Stimulated activated CD8-positive, alpha-beta memory T cell treated with anti-CD3 and anti-CD28 coated beads, Interleukin-4, amount 100 ng/mL, for 1 hour (primary cell): ENCODE data around the gene NHEJ1.

Source experiments
- DNase-seq, 2 donors: peaks; one replicate each; pipeline ENCODE4 v3.0.0-alpha.2; 2020; ENCODE audit warnings: low read depth in 2 of 2, low spot score in 1 of 2

Gene NHEJ1

DNA sequence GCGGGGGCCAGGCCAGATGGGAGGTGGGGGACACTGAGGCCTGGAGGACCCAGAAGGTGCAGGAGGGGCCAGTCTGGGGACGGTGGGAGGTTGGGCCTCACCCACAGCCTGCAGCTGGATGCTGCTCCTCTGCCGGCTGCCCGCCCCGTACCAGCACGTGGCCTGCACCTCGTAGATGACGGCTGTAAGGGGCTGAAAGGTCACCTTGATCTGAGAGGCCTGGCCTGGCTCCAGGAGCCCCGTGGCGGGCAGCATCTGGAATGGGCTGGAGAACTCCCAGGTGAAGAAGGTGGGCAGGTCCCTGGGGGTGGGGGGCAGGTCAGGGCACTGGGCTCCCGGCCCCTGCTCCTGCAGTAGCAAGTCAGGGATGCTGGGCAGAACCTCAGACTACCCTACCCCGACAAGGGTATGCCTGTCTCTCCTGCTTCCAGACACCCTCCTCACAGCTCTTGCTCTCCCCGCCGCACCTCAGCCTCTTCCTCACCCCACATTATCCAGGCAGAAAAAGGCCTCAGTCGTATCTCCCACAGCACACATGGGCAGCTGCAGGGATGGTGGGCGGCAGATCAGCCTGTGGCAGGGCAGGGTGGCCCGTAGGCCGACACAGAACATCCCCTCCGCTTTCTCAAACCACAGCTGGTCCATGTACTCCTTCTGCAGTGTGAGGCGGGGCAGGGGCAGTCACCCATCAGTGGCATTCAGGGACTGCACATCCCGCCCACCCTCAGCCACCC is 129.4 kb downstream of the NHEJ1 start:
- DNase-seq, result no peak

DNA sequence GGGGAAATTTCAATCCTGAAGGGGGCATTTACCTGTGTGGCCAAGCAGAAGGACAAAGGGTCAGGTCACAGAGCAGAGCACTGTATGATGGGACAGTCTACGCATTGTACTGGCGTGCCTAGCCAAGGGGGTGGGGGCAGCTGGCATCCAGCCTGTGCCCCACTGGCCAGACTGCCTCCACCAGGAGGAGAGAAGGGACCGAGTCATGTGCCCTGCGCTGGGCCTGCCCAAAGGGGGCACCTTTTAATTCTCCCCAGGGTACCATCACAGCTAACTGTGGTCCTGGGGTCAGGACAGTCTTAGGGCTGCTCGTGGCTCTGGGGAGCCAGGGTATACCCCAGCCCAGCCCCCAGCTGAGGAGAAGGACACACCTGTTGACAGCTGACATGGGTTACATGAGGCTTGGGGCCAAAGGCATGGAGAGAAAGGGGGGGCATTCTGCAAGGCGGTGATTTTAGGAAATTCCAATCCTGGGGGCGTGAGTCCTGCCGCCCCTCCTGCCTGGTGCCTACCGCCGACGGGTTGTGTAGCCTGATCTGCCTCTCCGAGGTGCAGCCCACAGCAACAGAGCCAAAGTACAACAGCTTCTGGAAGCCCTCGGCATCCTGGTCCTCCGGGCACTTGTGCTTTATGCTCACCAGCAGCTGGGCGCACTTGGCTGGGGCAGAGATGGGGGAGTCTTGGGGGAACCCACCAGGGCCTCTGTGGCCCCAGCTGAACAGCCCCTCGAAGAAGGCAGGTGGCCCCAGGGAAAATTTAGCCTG is 130.3 kb downstream of the NHEJ1 start:
- DNase-seq, result no peak

DNA sequence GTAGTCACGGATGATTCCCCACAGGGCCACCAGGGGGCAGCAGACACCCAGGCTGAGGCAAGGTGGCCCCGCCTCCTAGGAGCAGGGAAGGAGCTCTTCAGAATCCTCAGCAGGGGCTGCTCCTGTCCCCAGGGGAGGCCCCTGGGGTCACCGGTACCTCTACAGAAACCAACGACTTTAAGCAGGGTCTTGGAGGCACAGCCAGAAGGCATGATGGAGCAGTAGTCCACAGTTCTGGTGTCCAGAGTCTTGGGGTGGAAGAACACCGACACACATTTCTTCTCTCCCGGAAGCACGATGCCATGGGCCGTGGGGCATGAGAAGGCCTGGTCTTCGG is 130.8 kb downstream of the NHEJ1 start:
- peak; percentile 39 to 58 for DNase-seq

DNA sequence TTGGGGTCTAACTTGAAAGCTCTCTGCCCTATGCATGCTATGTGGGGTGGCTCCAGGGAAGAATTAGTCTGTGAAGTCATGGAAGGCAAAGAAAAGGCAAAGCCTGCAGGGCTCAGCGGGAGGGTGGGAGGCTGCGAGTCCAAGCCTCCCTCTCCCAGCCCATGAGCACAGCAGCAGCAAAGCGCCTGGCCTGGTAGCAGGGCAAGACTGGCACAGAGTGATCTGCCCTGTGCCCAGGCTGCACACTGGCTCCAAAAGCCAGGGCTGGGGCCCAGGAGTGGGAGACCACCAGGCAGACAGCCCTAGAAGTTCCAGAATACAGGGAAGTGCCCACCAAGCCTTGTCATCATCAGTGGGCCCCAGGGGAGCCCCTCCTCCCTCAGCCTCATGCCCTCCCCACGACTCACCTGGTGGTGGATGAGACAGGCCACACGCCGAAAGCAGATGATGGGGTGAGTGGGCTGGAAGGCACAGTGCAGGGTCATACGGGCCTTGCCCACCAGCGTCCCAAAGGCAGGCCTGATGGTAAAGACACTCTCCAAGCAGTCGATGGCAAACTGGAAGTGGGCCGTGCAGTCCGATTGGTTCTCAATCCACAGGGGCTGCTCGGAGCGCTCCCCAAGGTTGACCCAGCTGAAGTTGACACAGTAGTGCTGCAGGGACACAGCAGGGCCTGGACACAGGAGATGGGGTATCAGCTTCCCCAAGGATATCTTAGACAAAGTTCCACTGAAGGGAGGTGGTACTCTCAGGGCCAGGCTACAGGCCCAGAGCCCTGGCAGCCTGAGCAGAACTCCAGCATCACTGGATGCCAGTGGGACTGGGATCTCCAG is 131.4 kb downstream of the NHEJ1 start:
- DNase-seq, result no peak

DNA sequence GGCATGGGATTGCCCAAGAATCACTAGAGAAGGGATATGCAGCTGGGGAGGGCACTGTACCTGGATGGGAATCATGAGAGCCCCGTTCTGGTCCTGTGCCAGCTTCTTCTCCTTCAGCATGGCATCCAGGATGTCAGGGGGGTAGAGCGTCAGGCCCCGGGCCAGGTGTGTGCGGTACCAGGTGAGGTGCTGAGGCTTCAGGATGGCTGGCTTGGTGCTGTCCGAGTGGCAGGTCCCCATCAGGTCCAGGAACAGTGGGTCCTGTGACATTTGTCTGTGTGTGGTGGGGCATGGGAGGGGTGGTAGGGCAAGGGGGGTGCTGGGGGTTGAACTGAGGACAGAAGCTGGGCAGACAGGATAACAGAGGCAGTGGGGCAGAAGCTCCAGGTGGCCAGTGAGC is 132.5 kb downstream of the NHEJ1 start:
- no peak for DNase-seq

DNA sequence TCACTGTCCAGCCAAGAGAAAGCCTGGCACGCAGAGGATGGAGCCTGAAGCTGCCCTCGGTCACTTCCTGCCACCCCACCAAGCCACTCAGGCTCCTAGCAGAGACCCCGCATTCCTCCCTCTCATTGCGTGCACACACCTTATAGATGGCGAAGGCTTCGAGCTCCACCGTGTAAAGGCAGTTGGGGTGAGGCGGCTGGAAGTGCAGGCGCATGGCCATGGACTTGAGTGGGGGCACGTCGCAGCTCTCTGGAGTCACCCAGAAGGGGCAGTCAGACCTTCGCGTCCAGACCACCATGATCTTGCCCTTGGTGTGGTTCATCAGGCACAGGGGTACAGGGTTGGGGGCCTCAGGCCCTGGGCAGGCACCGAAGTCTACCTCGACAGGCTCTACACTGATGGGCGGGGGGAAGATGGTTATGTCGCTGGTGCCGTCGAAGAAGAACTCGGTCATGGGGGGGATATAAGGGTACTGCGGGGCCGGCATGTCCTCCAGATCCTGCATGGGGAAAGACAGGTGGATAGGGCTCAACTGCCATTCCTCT is 133.0 kb downstream of the NHEJ1 start:
- DNase-seq, result no peak

DNA sequence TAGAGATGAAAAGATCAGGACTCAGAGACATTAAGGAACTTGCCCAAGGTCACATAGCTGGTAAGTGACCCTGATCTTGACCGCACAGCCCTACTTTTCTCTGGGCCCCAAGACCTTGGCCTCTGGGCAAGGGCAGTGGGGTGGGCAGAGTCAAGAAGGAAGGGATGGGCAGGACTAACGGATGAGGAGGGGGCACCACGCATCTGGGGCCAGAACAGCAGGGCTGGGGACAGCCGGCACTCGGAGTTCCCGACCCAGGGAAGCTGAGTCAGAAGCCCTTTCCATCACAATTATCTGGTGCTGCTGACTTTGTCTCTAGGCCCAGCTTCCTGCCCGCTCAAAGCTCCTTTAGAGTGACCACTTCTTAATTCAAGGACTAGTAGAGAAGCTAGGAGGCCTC is 133.7 kb downstream of the NHEJ1 start:
- DNase-seq, result no peak

DNA sequence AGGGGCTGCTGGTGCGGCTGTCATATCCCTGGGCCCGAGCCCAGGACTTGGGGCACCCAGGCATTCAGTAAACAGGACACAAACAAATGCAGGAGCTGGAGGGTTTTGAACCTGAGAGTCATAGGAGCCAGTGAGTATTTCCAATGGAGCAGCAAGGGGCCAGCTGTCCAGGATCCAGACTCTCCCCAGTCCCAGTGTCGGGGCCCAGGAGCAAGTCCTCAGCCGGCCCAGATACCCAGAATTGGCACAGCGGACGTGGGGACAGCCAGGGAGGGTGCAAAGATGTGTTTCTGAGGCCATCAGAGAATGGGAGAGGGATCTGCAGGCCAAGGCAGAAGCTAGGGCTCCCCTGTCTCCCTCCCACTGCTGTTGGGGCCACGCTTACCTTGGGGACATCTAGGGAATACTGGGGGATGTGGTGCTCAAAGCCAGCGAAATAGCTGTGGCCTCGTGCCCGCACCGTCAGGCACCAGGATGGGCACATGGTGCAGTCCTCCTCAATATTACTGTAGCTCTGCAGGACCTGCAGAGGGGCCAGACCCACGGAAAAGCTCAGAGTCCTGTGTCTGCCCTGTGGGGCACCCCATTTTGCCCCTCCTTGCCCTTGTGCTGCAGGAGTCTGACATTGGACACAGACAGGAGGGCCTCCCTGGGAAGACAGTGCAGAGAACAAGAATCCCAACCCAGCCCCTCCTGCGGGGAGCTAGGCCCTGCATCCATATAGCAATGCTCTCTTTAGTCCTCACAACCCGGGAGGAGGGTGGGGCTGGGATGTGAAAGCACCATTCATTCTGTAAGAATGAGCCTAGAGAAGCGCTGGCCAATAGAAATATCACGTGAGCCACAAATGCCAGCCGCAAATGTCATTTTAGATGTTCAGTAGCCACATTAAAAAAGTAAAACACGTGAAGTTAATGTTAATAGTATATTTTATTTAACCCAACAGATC is 134.7 kb downstream of the NHEJ1 start:
- no peak for DNase-seq
